HEK293 (cell line): Measurements from ENCODE around the gene SIL1.

Experiments used
- GFI1B ChIP-seq: fragments of 450-650 bp; formaldehyde crosslinking; IDR thresholded peaks from 2 replicates; pipeline ENCODE4 v1.5.1; 2016; ENCODE audit warnings: missing biosample characterization, missing genetic modification characterization
- HOXA7 ChIP-seq: sonication (generic); formaldehyde crosslinking; IDR thresholded peaks from 2 replicates; pipeline ENCODE4 v1.8.1; 2022; ENCODE audit warnings: missing genetic modification reagents, borderline replicate concordance
- KLF1 ChIP-seq: fragments of 450-650 bp; formaldehyde crosslinking; IDR thresholded peaks from 2 replicates; pipeline ENCODE4 v1.5.1; 2016; ENCODE audit warnings: missing biosample characterization, missing genetic modification characterization
- RBAK ChIP-seq: fragments of 450-650 bp; formaldehyde crosslinking; IDR thresholded peaks from 2 replicates; pipeline ENCODE4 v1.5.1; 2016; ENCODE audit warnings: missing biosample characterization, missing genetic modification characterization
- SP3 ChIP-seq: fragments of 450-650 bp; formaldehyde crosslinking; IDR thresholded peaks from 2 replicates; pipeline ENCODE4 v1.5.1; 2016; ENCODE audit warnings: missing biosample characterization, missing genetic modification characterization
- ZBTB21 ChIP-seq: fragments of 450-650 bp; formaldehyde crosslinking; IDR thresholded peaks from 2 replicates; pipeline ENCODE4 v1.5.1; 2017; ENCODE audit warnings: missing biosample characterization, missing genetic modification characterization
- ZNF132 ChIP-seq: fragments of 450-650 bp; formaldehyde crosslinking; IDR thresholded peaks from 2 replicates; pipeline ENCODE4 v1.5.1; 2017; ENCODE audit warnings: missing biosample characterization, missing genetic modification characterization, borderline replicate concordance
- ZNF16 ChIP-seq: fragments of 450-650 bp; formaldehyde crosslinking; IDR thresholded peaks from 2 replicates; pipeline ENCODE4 v1.5.1; 2016; ENCODE audit warnings: low read depth, missing biosample characterization, missing genetic modification characterization
- ZNF274 ChIP-seq, 2 experiments: fragments of 200-500 bp in 1 of 2; fragments of 450-650 bp in 1 of 2; sonication (Bioruptor generic) in 1 of 2; formaldehyde crosslinking in 1 of 2; IDR thresholded peaks; 2 replicates each; pipeline versions ENCODE4 v1.5.1 to v1.6.1; 2014 to 2016; ENCODE audit warnings: borderline replicate concordance in 1 of 2, inconsistent platforms in 1 of 2, low read length in 1 of 2, missing biosample characterization in 1 of 2, missing genetic modification characterization in 1 of 2
- ZNF311 ChIP-seq: fragments of 450-650 bp; formaldehyde crosslinking; IDR thresholded peaks from 2 replicates; pipeline ENCODE4 v1.5.1; 2017; ENCODE audit warnings: missing biosample characterization, missing genetic modification characterization, borderline replicate concordance
- ZNF324 ChIP-seq: fragments of 450-650 bp; formaldehyde crosslinking; IDR thresholded peaks from 2 replicates; pipeline ENCODE4 v1.5.1; 2016; ENCODE audit warnings: missing biosample characterization, missing genetic modification characterization
- ZNF335 ChIP-seq: fragments of 450-650 bp; formaldehyde crosslinking; conservative IDR thresholded peaks from 2 replicates; pipeline ENCODE4 v1.5.1; 2016; ENCODE audit warnings: missing biosample characterization, missing genetic modification characterization
- ZNF37A ChIP-seq: fragments of 450-650 bp; IDR thresholded peaks from 2 replicates; pipeline ENCODE4 v1.5.1; 2018; ENCODE audit warnings: missing biosample characterization, missing genetic modification characterization
- ZNF416 ChIP-seq: fragments of 450-650 bp; formaldehyde crosslinking; IDR thresholded peaks from 2 replicates; pipeline ENCODE4 v1.5.1; 2016; ENCODE audit warnings: missing biosample characterization, missing genetic modification characterization
- ZNF510 ChIP-seq: fragments of 450-650 bp; formaldehyde crosslinking; IDR thresholded peaks from 2 replicates; pipeline ENCODE4 v1.5.1; 2018; ENCODE audit warnings: mild to moderate bottlenecking, missing genetic modification characterization, missing biosample characterization; ENCODE audit not compliant: insufficient replicate concordance
- ZNF549 ChIP-seq: fragments of 450-650 bp; IDR thresholded peaks from 2 replicates; pipeline ENCODE4 v1.5.1; 2018; ENCODE audit warnings: missing biosample characterization, missing genetic modification characterization, mild to moderate bottlenecking, inconsistent platforms, moderate library complexity
- ZNF585B ChIP-seq: fragments of 450-650 bp; formaldehyde crosslinking; IDR thresholded peaks from 2 replicates; pipeline ENCODE4 v1.5.1; 2016; ENCODE audit warnings: missing biosample characterization, missing genetic modification characterization
- ZNF621 ChIP-seq: fragments of 450-650 bp; formaldehyde crosslinking; IDR thresholded peaks from 2 replicates; pipeline ENCODE4 v1.5.1; 2017; ENCODE audit warnings: missing biosample characterization, missing genetic modification characterization
- ZNF626 ChIP-seq: fragments of 450-650 bp; sonication (Bioruptor Pico); formaldehyde crosslinking; IDR thresholded peaks from 2 replicates; pipeline ENCODE4 v1.5.1; 2018; ENCODE audit warnings: missing biosample characterization, missing genetic modification characterization, inconsistent platforms
- ZNF629 ChIP-seq: fragments of 450-650 bp; formaldehyde crosslinking; IDR thresholded peaks from 2 replicates; pipeline ENCODE4 v1.5.1; 2017; ENCODE audit warnings: missing biosample characterization, missing genetic modification characterization
- ZNF701 ChIP-seq: fragments of 450-650 bp; formaldehyde crosslinking; IDR thresholded peaks from 2 replicates; pipeline ENCODE4 v1.5.1; 2016; ENCODE audit warnings: missing biosample characterization, missing genetic modification characterization
- ZSCAN16 ChIP-seq: fragments of 450-650 bp; formaldehyde crosslinking; IDR thresholded peaks from 2 replicates; pipeline ENCODE4 v1.5.1; 2016; ENCODE audit warnings: missing biosample characterization, missing genetic modification characterization
- TF ChIP-seq, protein P1 (sequence below): fragments of 450-650 bp; formaldehyde crosslinking; conservative IDR thresholded peaks from 2 replicates; pipeline ENCODE4 v1.5.1; 2016; ENCODE audit warnings: low read depth, missing biosample characterization, missing genetic modification characterization
- TF ChIP-seq, protein P2 (sequence below): sonication (generic); formaldehyde crosslinking; IDR thresholded peaks from 2 replicates; pipeline ENCODE4 v1.8.1; 2022; ENCODE audit warnings: mild to moderate bottlenecking, moderate library complexity, missing genetic modification reagents
- TF ChIP-seq, protein P3 (sequence below): fragments of 450-650 bp; formaldehyde crosslinking; IDR thresholded peaks from 2 replicates; pipeline ENCODE4 v1.5.1; 2017; ENCODE audit warnings: missing biosample characterization, missing genetic modification characterization
- TF ChIP-seq, protein P4 (sequence below): fragments of 450-650 bp; formaldehyde crosslinking; IDR thresholded peaks from 2 replicates; pipeline ENCODE4 v1.5.1; 2016; ENCODE audit warnings: missing biosample characterization, missing genetic modification characterization, borderline replicate concordance
- TF ChIP-seq, protein P5 (sequence below): fragments of 450-650 bp; formaldehyde crosslinking; IDR thresholded peaks from 2 replicates; pipeline ENCODE4 v1.5.1; 2017; ENCODE audit warnings: missing biosample characterization, mild to moderate bottlenecking, missing genetic modification characterization, moderate library complexity

Gene SIL1

DNA sequence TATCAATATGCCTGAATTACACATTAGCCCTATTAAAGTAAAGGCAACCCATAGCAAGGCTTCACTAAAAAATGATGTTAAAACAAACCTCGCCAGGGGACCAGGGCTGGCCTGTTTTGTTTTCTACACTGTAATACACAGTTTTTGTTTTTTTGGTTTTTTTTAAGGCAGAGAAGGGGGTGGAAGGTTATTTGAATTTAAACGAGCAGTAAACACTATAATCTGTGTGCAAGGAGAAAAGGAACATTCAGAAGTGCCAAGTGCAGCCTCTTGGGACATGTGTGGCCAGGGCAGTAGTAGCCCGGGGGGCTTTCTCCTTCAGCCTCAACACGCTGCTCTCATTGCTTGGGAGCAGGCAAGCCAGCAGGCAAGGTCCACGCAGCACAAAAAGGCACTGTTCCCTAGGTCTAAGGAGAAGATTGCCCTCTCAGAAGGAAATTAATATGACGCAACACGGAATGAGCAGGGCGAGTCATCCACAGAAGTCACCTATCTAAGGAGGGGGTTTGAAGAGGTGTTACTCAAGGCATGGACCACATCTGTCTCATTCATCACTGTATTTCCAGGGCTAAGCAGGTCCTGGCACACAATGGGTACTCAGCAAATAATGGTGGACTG lies 16.2 kb downstream of the SIL1 start (continued):
- TF ChIP-seq ZNF626 (tag by site-specific recombination) (no peak), ZNF701 (tag by site-specific recombination) (no peak), ZNF311 (tag by site-specific recombination) (no peak), HOXA7 (CRISPR knock-in tag) (no peak), ZNF324 (tag by site-specific recombination) (no peak; the same call in 1 of the 2 replicates), ZSCAN16 (tag by site-specific recombination) (no peak), ZNF621 (no peak), KLF1 (tag by site-specific recombination) (no peak), ZNF629 (tag by site-specific recombination) (peak; percentile 51), ZNF510 (tag by site-specific recombination) (no peak), ZNF335 (tag by site-specific recombination) (peak; percentile 93), ZNF132 (tag by site-specific recombination) (no peak), ZNF37A (no peak), ZNF585B (tag by site-specific recombination) (no peak), SP3 (tag by site-specific recombination) (no peak), ZNF274 (IDR thresholded peaks at IDR 0.05; ENCODE audit: low read length) (no peak), ZNF274 (tag by site-specific recombination; IDR thresholded peaks at IDR 0.05; ENCODE audit: borderline replicate concordance) (no peak), GFI1B (tag by site-specific recombination) (no peak), RBAK (no peak), ZNF16 (no peak), ZBTB21 (tag by site-specific recombination) (no peak), ZNF549 (tag by site-specific recombination) (no peak), ZNF416 (no peak)
- TF ChIP-seq, protein P1, sequence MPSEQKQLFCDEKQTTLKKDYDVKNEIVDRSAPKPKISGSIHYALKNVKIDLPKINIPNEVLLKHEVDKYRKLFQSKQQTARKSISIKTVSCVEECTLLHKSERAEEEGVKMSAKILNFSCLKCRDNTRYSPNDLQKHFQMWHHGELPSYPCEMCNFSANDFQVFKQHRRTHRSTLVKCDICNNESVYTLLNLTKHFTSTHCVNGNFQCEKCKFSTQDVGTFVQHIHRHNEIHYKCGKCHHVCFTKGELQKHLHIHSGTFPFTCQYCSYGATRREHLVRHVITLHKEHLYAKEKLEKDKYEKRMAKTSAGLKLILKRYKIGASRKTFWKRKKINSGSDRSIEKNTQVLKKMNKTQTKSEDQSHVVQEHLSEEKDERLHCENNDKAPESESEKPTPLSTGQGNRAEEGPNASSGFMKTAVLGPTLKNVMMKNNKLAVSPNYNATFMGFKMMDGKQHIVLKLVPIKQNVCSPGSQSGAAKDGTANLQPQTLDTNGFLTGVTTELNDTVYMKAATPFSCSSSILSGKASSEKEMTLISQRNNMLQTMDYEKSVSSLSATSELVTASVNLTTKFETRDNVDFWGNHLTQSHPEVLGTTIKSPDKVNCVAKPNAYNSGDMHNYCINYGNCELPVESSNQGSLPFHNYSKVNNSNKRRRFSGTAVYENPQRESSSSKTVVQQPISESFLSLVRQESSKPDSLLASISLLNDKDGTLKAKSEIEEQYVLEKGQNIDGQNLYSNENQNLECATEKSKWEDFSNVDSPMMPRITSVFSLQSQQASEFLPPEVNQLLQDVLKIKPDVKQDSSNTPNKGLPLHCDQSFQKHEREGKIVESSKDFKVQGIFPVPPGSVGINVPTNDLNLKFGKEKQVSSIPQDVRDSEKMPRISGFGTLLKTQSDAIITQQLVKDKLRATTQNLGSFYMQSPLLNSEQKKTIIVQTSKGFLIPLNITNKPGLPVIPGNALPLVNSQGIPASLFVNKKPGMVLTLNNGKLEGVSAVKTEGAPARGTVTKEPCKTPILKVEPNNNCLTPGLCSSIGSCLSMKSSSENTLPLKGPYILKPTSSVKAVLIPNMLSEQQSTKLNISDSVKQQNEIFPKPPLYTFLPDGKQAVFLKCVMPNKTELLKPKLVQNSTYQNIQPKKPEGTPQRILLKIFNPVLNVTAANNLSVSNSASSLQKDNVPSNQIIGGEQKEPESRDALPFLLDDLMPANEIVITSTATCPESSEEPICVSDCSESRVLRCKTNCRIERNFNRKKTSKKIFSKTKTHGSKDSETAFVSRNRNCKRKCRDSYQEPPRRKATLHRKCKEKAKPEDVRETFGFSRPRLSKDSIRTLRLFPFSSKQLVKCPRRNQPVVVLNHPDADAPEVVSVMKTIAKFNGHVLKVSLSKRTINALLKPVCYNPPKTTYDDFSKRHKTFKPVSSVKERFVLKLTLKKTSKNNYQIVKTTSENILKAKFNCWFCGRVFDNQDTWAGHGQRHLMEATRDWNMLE (tag by site-specific recombination) = no peak
- TF ChIP-seq, protein P2, sequence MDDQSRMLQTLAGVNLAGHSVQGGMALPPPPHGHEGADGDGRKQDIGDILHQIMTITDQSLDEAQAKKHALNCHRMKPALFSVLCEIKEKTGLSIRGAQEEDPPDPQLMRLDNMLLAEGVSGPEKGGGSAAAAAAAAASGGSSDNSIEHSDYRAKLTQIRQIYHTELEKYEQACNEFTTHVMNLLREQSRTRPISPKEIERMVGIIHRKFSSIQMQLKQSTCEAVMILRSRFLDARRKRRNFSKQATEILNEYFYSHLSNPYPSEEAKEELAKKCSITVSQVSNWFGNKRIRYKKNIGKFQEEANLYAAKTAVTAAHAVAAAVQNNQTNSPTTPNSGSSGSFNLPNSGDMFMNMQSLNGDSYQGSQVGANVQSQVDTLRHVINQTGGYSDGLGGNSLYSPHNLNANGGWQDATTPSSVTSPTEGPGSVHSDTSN (CRISPR knock-in tag) = no peak
- TF ChIP-seq, protein P3, sequence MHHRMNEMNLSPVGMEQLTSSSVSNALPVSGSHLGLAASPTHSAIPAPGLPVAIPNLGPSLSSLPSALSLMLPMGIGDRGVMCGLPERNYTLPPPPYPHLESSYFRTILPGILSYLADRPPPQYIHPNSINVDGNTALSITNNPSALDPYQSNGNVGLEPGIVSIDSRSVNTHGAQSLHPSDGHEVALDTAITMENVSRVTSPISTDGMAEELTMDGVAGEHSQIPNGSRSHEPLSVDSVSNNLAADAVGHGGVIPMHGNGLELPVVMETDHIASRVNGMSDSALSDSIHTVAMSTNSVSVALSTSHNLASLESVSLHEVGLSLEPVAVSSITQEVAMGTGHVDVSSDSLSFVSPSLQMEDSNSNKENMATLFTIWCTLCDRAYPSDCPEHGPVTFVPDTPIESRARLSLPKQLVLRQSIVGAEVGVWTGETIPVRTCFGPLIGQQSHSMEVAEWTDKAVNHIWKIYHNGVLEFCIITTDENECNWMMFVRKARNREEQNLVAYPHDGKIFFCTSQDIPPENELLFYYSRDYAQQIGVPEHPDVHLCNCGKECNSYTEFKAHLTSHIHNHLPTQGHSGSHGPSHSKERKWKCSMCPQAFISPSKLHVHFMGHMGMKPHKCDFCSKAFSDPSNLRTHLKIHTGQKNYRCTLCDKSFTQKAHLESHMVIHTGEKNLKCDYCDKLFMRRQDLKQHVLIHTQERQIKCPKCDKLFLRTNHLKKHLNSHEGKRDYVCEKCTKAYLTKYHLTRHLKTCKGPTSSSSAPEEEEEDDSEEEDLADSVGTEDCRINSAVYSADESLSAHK (tag by site-specific recombination) = no peak
- TF ChIP-seq, protein P4, sequence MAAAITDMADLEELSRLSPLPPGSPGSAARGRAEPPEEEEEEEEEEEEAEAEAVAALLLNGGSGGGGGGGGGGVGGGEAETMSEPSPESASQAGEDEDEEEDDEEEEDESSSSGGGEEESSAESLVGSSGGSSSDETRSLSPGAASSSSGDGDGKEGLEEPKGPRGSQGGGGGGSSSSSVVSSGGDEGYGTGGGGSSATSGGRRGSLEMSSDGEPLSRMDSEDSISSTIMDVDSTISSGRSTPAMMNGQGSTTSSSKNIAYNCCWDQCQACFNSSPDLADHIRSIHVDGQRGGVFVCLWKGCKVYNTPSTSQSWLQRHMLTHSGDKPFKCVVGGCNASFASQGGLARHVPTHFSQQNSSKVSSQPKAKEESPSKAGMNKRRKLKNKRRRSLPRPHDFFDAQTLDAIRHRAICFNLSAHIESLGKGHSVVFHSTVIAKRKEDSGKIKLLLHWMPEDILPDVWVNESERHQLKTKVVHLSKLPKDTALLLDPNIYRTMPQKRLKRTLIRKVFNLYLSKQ (tag by site-specific recombination) = no peak
- TF ChIP-seq, protein P5, sequence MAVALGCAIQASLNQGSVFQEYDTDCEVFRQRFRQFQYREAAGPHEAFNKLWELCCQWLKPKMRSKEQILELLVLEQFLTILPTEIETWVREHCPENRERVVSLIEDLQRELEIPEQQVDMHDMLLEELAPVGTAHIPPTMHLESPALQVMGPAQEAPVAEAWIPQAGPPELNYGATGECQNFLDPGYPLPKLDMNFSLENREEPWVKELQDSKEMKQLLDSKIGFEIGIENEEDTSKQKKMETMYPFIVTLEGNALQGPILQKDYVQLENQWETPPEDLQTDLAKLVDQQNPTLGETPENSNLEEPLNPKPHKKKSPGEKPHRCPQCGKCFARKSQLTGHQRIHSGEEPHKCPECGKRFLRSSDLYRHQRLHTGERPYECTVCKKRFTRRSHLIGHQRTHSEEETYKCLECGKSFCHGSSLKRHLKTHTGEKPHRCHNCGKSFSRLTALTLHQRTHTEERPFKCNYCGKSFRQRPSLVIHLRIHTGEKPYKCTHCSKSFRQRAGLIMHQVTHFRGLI (tag by site-specific recombination) = no peak
